PFSK-1 (cell line): Measurements from ENCODE around the gene AMER2. TPM values are rescaled to one million over a fixed set of nuclear protein-coding genes. Genes with fewer than 3 reads are reported as not detected.

Experiments used
- FOXP2 ChIP-seq: optimal IDR thresholded peaks from 2 replicates; pipeline ENCODE3; 2011; ENCODE audit warnings: borderline replicate concordance, control low read depth, inconsistent platforms; ENCODE audit not compliant: insufficient read depth; ENCODE audit errors: extremely low read length, extremely low read depth
- POLR2AphosphoS5 ChIP-seq: IDR thresholded peaks from 2 replicates; pipeline ENCODE4 v1.6.1; 2012; ENCODE audit warnings: low read depth, mild to moderate bottlenecking, control low read depth, low read length, moderate library complexity
- SIN3A ChIP-seq: IDR thresholded peaks from 2 replicates; pipeline ENCODE4 v1.6.1; 2012; ENCODE audit warnings: mild to moderate bottlenecking, low read length, moderate library complexity, borderline replicate concordance; ENCODE audit not compliant: insufficient read depth
- TAF1 ChIP-seq: IDR thresholded peaks from 2 replicates; pipeline ENCODE4 v1.6.1; 2012; ENCODE audit warnings: low read length, control low read depth, borderline replicate concordance; ENCODE audit not compliant: insufficient read depth
- polyA plus RNA-seq: library from polyadenylated mRNA; unstranded; fragments of >200 nt; gene quantifications from one replicate; pipeline ENCODE4 v1.2.1, GENCODE V29; 2012; ENCODE audit warnings: low read depth, missing spikeins; ENCODE audit not compliant: insufficient read length
- TF ChIP-seq, protein P1 (sequence below), 2 experiments: IDR thresholded peaks; 2 replicates each; pipeline versions ENCODE4 v1.6.1 to v1.8.0; 2011 to 2012; ENCODE audit warnings: low read depth in 2 of 2, low read length in 2 of 2, control low read depth in 1 of 2, inconsistent platforms in 1 of 2, mild to moderate bottlenecking in 1 of 2, moderate library complexity in 1 of 2; ENCODE audit not compliant: insufficient read depth in 1 of 2

Gene AMER2
- polyA plus RNA-seq = not detected

DNA sequence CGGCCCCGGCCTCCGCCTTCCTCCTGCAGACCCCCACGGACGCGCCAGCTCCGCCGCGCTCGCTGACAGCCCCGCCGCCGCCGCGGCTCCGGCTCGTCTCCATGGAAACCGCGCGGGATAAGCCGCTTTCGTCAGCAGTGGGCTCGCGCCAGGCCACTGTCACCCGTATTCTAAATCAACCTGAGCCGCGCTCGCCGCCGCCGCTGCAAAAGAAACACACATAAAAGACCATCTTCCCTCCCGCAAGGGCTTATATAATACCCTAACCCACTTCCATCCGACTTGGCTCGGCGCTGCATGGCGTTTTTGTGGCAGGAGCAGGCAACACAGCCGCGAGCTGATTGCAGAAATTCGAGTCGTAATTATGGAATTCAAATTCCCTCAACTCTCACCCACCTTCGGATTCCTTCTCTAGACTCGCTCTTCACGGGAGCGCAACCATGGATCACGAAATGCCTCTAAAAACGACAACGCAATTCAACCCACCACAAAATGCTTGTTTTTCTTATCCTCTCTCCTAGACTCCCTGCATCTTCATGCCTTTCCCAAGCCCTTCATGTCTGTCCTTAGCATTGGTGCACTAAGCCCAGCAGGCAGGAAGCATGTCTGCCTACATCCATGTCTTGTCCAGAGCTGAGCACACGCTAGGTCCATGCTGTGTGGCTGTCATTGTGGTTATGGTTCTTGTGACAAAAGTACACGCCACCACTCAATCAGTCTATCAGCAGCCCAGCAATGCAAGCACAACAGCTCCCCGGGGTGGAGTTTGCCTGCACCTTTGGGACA, at the start of gene AMER2:
Gene AMER2, minus strand, starts transcription at position 772 of the 786 bp plus-strand sequence. Its CDS starts 669 bp downstream, at position 103.
- TF ChIP-seq FOXP2 = no peak
- no peak for TF ChIP-seq SIN3A
- TF ChIP-seq TAF1 = no peak
- TF ChIP-seq, protein P1, sequence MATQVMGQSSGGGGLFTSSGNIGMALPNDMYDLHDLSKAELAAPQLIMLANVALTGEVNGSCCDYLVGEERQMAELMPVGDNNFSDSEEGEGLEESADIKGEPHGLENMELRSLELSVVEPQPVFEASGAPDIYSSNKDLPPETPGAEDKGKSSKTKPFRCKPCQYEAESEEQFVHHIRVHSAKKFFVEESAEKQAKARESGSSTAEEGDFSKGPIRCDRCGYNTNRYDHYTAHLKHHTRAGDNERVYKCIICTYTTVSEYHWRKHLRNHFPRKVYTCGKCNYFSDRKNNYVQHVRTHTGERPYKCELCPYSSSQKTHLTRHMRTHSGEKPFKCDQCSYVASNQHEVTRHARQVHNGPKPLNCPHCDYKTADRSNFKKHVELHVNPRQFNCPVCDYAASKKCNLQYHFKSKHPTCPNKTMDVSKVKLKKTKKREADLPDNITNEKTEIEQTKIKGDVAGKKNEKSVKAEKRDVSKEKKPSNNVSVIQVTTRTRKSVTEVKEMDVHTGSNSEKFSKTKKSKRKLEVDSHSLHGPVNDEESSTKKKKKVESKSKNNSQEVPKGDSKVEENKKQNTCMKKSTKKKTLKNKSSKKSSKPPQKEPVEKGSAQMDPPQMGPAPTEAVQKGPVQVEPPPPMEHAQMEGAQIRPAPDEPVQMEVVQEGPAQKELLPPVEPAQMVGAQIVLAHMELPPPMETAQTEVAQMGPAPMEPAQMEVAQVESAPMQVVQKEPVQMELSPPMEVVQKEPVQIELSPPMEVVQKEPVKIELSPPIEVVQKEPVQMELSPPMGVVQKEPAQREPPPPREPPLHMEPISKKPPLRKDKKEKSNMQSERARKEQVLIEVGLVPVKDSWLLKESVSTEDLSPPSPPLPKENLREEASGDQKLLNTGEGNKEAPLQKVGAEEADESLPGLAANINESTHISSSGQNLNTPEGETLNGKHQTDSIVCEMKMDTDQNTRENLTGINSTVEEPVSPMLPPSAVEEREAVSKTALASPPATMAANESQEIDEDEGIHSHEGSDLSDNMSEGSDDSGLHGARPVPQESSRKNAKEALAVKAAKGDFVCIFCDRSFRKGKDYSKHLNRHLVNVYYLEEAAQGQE (IDR thresholded peaks at IDR 0.05; ENCODE audit: insufficient read depth in 1 of 2, low read depth in 2 of 2, low read length in 2 of 2) = no peak
- no peak for TF ChIP-seq POLR2AphosphoS5

- TF ChIP-seq FOXP2 (no peak), TAF1 (no peak), SIN3A (no peak), POLR2AphosphoS5 (no peak)
- TF ChIP-seq, protein P1 (IDR thresholded peaks at IDR 0.05; ENCODE audit: insufficient read depth in 1 of 2, low read depth in 2 of 2, low read length in 2 of 2) = no peak
Observed at GRCh38 chr13:25218019-25218418, 45.9 kb upstream of the AMER2 start.

DNA sequence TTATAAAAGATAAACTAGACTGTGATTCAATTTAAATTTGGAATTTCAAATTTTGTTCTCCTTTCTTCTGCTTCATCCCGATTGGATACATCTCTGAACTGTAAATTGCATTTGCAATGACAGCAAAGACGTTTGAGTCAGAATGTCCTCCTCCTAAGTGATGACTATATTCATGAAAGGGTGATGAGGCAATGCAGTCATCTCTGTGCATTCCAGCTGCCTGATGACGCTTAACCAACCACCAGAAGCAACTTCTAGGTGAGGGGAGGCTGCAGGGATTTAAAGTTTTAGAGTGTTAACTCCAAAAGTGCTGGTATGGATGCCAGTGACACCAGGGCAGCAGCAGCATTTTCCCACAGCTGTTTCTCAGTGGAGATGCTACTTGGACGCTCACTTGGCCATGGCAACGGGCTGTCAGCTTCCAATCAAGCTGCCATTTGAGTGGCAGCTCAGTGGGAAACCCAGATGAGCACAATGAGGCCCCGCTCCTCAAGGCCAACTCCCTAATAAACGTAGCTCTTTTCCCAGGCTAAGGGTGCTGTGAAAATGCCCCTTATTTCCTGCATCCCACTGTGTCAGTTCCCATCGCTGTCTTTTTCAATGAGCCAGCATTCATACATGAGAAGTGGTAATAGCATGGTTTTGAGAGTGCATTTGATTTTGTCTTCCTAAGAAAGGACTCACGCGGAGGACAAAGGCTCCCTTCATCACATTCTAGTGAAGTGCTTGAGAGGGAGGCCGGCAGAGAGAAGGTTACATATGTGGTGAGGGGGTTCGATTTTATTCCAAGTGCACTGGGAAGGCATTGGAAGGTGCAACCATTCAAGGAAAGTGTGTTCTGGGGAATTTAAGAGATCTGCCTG, 45.2 kb upstream of the AMER2 start:
- TF ChIP-seq SIN3A (no peak), FOXP2 (no peak), POLR2AphosphoS5 (no peak), TAF1 (no peak)
- TF ChIP-seq, protein P1 (IDR thresholded peaks at IDR 0.05; ENCODE audit: insufficient read depth in 1 of 2, low read depth in 2 of 2, low read length in 2 of 2) = no peak

DNA sequence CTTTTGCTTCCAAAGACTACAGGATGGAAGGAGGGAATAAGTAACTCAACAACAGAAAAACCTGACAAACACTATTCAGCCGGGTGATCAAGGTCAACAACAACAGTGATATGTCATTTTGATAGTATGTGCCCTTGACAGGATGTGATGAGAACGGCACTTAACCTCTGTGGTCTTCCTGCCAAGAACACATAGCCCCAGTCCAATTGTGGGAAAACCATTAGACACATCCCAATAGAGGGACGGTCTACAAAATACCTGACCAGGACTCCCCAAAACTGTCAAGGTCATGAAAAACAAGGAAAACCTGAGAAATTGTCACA, 43.1 kb upstream of the AMER2 start:
- TF ChIP-seq POLR2AphosphoS5 (no peak), FOXP2 (no peak), SIN3A (no peak), TAF1 (no peak)
- TF ChIP-seq, protein P1 (IDR thresholded peaks at IDR 0.05; ENCODE audit: insufficient read depth in 1 of 2, low read depth in 2 of 2, low read length in 2 of 2) = no peak
